ENCODE data around the gene FAM229A.

DNA sequence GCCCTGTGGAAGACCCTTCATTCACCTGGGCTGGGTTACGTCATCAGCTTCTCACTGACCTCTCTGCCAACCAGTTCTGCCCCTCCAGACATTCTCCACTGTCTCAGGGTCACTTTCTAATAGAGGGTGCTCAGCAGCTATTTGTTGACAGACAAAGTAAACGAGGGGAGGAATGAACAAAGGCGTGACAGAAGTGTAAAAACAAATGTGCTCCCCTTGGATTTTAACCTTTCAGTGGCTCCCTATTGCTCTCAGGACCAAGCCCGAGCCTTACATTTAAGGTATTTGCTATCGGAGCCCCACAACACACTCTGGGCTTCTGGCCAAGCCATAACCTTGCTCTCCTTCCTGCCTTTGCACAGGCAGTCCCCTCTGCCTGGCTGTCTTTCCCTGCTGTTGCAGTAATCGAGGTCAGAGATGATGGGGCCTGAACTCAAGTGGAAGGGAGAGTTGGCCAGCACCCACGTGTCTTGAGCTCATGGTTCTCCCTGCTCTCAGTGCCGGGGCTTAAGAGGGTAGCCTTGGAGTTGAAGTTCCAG, 16.9 kb downstream of the FAM229A start:
- TF ChIP-seq, protein P1, sequence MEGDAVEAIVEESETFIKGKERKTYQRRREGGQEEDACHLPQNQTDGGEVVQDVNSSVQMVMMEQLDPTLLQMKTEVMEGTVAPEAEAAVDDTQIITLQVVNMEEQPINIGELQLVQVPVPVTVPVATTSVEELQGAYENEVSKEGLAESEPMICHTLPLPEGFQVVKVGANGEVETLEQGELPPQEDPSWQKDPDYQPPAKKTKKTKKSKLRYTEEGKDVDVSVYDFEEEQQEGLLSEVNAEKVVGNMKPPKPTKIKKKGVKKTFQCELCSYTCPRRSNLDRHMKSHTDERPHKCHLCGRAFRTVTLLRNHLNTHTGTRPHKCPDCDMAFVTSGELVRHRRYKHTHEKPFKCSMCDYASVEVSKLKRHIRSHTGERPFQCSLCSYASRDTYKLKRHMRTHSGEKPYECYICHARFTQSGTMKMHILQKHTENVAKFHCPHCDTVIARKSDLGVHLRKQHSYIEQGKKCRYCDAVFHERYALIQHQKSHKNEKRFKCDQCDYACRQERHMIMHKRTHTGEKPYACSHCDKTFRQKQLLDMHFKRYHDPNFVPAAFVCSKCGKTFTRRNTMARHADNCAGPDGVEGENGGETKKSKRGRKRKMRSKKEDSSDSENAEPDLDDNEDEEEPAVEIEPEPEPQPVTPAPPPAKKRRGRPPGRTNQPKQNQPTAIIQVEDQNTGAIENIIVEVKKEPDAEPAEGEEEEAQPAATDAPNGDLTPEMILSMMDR (IDR thresholded peaks at IDR 0.05; ENCODE audit: low read depth, low read length): no peak
- TF ChIP-seq POLR2A (IDR thresholded peaks at IDR 0.05; ENCODE audit: extremely low read depth, insufficient read length): no peak
- TF ChIP-seq MYC (IDR thresholded peaks at IDR 0.05; ENCODE audit: low read depth, low read length): no peak
- TF ChIP-seq, protein P2, sequence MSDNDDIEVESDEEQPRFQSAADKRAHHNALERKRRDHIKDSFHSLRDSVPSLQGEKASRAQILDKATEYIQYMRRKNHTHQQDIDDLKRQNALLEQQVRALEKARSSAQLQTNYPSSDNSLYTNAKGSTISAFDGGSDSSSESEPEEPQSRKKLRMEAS (IDR thresholded peaks at IDR 0.05; ENCODE audit: low read depth, low read length): no peak

All from NB4 (cell line).